Stimulated activated naive B cell treated with anti-CD40 and anti-IgM and Interleukin-4, amounts not matched to agents 10 μg/mL and 1 μg/mL and 100 μg/mL, for 72 hours (primary cell): ENCODE results near the gene CCM2.

Experiments
- ATAC-seq, 2 donors: fragments of 150-1000 bp; cut with Tn5 transposase; replicated peaks; 2 replicates each; pipeline ENCODE4 v1.10.0; 2021; ENCODE audit warnings: moderate library complexity in 1 of 2
- DNase-seq: peaks from one replicate; pipeline ENCODE4 v3.0.0; 2021
- H3K27ac Mint-ChIP-seq: one replicate; pipeline ENCODE4 v1.8.0; 2022; ENCODE audit warnings: mild to moderate bottlenecking, mixed read lengths
- H3K27me3 Mint-ChIP-seq, 2 donors: one replicate each; pipeline ENCODE4 v1.8.0; 2022; ENCODE audit warnings: mixed read lengths in 2 of 2
- H3K36me3 Mint-ChIP-seq, 2 donors: one replicate each; pipeline ENCODE4 v1.8.0; 2022; ENCODE audit warnings: mixed read lengths in 2 of 2, mild to moderate bottlenecking in 1 of 2
- H3K4me1 Mint-ChIP-seq, 2 donors: one replicate each; pipeline ENCODE4 v1.8.0; 2022; ENCODE audit warnings: mixed read lengths in 2 of 2, mild to moderate bottlenecking in 1 of 2
- H3K4me3 Mint-ChIP-seq, 2 donors: one replicate each; pipeline ENCODE4 v1.8.0; 2022; ENCODE audit warnings: mild to moderate bottlenecking in 2 of 2, mixed read lengths in 2 of 2, moderate library complexity in 1 of 2
- H3K9me3 Mint-ChIP-seq, 2 donors: one replicate each; pipeline ENCODE4 v1.8.0; 2022; ENCODE audit warnings: mixed read lengths in 2 of 2, mild to moderate bottlenecking in 1 of 2

Gene CCM2

DNA sequence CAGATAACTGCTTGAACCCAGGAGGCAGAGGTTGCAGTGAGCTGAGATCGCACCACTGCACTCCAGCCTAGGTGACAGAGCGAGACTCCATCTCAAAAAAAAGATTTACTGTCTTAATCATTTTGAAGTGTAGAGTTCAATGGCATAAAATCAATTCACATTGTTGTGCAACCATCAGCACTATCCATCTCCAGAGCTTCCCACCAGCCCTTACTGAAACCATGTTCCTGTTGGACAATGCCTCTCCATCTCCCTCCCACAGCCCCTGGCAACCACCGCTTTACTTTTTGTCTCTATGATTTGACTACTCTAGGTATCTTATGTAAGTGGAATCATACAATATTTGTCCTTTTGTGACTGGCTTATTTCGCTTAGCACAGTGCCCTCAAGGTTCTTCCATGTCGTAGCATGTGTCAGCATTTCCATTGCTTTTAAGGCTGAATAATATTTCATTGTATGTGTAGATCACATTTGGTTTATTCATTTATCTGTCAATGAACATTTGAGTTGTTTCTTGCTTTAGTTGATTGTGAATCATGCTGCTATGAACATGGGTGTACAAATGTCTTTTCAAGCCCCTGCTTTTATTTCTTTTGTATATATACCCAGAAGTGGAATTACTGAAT, 55.7 kb downstream of the CCM2 start:
- Mint-ChIP-seq H3K4me1 (peaks cover 45 to 78% of the 10 kb centered on the region in 2 donors), H3K4me3 (no peak overlapping the region), H3K27me3 (no peaks in the 10 kb centered on the region), H3K9me3 (no peaks in the 10 kb centered on the region), H3K36me3 (peaks cover 46 to 60% of the 10 kb centered on the region in 2 donors), H3K27ac (no peak overlapping the region)
- ATAC-seq (no peak), DNase-seq (no peak)

DNA sequence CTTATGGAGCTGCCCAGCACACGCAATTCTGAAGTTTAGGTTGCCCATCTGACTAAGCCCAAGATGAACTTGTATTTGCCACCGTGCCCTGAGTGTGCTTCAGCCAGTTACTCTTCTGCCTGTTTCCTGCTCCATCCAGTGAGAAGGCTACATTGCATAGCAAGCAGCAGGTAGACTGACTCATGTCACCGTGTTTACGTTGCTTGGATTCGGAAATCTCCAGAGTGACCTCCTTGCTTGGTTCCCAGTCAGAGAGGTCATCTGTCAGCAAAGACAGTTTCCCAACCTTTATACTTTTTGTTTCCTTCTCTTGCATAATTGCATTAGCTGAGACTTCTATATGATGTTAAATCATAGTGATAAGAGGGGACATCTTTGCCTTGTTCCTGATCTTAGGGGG, 57.9 kb downstream of the CCM2 start:
- peak overlapping the region; percentile 17 for H3K27ac Mint-ChIP-seq
- peaks cover 53 to 69% of the 10 kb centered on the region in 2 donors for H3K36me3 Mint-ChIP-seq
- no peaks in the 10 kb centered on the region for H3K27me3 Mint-ChIP-seq
- no peak overlapping the region for H3K4me3 Mint-ChIP-seq
- H3K4me1 Mint-ChIP-seq, result peaks cover 53 to 79% of the 10 kb centered on the region in 2 donors
- DNase-seq, result no peak
- no peak for ATAC-seq
- H3K9me3 Mint-ChIP-seq, result no peaks in the 10 kb centered on the region

DNA sequence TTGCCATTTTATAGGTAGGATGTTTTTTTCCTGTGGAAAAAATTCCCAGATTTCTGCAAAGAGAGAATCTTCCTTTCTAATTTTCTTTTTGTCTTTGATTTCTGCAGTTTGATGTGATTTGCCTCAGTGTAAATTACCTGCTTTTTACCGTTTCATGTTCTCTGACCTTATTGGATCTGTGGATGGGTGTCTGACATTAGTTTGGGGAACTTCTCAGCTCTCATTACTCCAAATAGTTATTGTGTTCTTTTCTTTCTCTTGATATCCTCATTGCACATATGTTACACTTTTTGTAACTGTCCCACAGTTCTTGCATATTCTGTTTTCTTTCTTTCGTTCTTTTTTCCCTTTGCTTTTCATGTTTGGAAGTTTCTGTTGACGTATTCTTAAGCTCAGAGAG, 60.3 kb downstream of the CCM2 start:
- Mint-ChIP-seq H3K36me3 (peaks cover 62 to 75% of the 10 kb centered on the region in 2 donors), H3K27ac (peak overlapping the region; percentile 57), H3K9me3 (peaks cover 0 to 2% of the 10 kb centered on the region in 2 donors), H3K4me3 (peak overlapping the region in 1 of 2 donors; percentile 0), H3K4me1 (peaks cover 53 to 80% of the 10 kb centered on the region in 2 donors), H3K27me3 (no peaks in the 10 kb centered on the region)
- no peak for ATAC-seq
- DNase-seq, result no peak

DNA sequence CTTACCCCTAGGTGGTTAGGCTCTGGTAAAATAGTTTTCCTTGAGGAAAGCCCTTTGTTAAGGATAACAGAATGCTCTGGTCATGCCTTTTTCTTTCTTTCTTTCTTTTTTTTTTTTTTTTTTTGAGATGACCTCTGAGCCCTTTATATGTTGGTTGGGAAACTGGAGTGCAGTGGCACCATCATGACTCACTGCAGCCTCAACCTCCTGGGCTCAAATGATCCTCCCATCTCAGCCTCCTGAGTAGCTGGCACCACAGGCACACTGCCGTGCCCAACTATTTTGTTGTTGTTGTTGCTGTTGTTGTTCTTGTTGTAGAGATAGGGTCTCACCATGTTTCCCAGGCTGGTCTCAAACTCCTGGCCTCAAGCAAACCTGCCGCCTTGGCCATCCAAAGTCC, 61.4 kb downstream of the CCM2 start:
- Mint-ChIP-seq H3K4me3 (peak overlapping the region; percentile 45 to 52), H3K4me1 (peaks cover 50 to 81% of the 10 kb centered on the region in 2 donors), H3K9me3 (peaks cover 0 to 2% of the 10 kb centered on the region in 2 donors), H3K27me3 (no peaks in the 10 kb centered on the region), H3K27ac (peak overlapping the region; percentile 96), H3K36me3 (peaks cover 59 to 76% of the 10 kb centered on the region in 2 donors)
- ATAC-seq (no peak), DNase-seq (no peak)

DNA sequence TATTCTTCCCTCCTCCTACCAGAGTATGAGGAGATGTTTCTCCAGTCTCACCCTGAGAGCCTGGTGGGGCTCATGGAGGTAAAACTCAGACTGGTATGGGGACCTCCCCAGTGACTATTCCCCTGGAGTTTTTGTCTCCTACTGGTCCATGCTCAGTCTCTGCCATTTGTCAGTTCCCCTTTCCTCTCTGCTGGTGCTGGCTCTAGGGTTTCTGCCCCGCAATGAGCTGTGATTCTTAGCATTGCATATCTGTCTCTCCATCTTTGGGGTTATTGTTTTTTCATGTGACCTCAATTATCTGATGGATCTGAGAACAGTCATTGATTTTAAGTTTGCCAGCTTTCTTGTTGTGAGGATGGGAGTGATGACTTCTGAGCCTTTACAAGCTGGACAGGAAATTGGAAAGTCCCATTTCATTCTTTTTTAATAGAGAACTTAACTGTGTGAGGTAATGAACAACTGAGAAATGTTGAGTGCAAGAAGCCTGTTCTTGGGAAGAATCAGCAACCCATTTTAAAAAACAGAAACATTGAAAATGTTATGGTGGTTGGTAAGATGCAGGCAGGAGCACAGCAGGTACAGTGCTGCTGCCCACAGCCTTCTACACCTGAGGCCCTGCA, 61.9 kb downstream of the CCM2 start:
- DNase-seq, result no peak
- ATAC-seq, result peak; percentile 61
- H3K9me3 Mint-ChIP-seq, result peaks cover 0 to 2% of the 10 kb centered on the region in 2 donors
- H3K36me3 Mint-ChIP-seq, result peaks cover 61 to 82% of the 10 kb centered on the region in 2 donors
- H3K27ac Mint-ChIP-seq, result peak overlapping the region; percentile 96
- H3K27me3 Mint-ChIP-seq, result no peaks in the 10 kb centered on the region
- peaks cover 52 to 82% of the 10 kb centered on the region in 2 donors for H3K4me1 Mint-ChIP-seq
- peak overlapping the region; percentile 45 to 52 for H3K4me3 Mint-ChIP-seq

DNA sequence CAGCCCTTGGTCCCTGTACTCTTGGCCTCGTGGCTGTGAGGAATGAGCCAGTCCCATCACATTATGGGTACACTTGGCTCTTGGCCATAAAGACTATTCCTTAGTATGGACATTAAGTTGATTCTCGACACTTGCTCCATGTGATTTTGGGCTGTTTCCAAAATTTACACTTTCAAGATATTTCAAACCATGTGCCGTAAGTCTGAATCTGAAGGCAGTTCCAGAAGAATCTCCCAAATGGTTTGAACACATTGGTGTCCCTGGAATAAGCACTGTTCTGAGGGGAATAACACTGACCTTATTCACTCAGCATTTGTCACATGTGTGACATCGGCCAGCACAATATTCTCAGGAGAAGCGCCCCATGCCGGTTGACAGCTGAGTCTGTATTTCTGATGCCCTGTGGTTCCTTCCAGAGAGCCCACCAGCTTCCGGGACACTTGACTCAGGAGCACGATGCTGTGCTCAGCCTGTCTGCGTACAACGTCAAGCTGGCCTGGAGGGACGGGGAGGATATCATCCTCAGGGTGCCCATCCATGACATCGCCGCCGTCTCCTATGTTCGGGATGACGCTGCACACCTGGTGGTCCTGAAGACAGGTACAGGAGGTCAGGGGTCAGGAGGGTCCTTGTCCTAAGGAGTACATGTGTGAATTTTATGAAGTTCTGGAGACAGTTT, 64.2 kb downstream of the CCM2 start:
- H3K9me3 Mint-ChIP-seq, result peaks cover 0 to 2% of the 10 kb centered on the region in 2 donors
- peaks cover 49 to 79% of the 10 kb centered on the region in 2 donors for H3K4me1 Mint-ChIP-seq
- peak overlapping the region; percentile 96 for H3K27ac Mint-ChIP-seq
- no peaks in the 10 kb centered on the region for H3K27me3 Mint-ChIP-seq
- peak overlapping the region in 1 of 2 donors; percentile 31 for H3K4me3 Mint-ChIP-seq
- no peak for ATAC-seq
- no peak for DNase-seq
- H3K36me3 Mint-ChIP-seq, result peaks cover 57 to 83% of the 10 kb centered on the region in 2 donors

DNA sequence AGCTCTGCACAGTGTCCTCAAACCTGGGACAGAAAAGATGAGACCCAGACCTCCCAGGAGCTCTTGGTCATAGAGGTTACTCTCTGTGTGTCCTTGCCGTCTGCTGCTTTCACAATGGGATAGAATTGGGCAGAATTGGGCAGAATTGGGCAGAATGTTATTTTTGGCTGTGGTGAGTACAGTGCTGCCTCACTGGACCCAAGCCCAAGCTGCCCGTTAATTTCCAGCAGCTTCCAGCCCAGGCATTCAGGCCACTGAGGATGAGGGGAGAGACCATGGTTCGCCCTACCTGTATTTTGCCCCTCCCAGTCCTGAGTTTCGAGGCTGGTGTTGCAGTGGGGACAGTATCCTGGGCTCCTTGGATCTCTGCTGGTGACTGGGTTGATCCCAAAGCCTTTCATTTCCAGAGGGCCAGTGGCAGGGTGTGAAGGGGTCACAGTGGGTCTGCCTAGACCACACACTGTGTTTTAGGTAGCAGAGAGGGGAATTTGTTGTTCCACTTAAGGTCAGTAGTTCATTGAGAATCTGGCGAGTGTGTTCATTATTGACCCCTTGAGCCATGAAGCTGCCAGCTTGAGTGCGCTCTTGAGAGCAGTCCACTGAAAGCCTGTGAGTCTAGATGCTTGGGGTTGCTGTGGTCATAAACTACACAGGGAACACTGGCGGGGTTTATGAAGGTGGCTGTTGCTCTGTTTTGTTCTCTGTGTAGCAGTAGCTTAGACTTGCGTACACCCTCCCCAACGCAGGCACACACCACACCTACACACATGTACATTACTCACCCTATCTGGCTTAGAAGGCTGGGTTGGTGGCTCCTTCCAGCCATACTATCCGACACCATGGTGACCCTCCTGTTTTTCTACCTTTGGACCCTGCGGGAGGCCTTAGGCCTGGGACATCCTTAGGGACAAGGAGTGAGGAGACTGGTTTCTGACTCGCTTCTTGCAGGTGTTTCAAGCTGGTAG, 65.3 kb downstream of the CCM2 start:
- Mint-ChIP-seq H3K27ac (peak overlapping the region; percentile 67), H3K27me3 (no peaks in the 10 kb centered on the region), H3K4me1 (peaks cover 48 to 82% of the 10 kb centered on the region in 2 donors), H3K9me3 (peaks cover 0 to 2% of the 10 kb centered on the region in 2 donors), H3K4me3 (no peak overlapping the region), H3K36me3 (peaks cover 63 to 90% of the 10 kb centered on the region in 2 donors)
- no peak for DNase-seq
- no peak for ATAC-seq

DNA sequence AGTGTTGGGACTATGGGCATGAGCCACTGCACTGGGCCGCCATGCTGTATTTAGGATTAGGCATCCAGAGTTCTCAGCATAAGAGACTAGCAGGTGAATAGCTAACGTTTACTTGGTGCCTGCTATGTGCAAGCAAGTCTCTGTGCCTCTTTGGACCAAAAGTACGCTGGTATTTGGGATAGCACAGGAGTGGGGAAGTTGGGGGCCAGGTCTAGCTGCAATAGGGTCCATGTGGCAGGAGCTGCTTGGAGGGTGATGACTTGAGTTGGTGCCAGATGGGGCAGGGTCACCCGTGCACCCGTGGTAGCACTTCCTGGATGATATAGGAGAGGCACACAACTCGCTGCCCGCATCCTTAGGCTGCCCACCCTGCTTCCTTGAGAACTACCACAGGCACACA, 66.4 kb downstream of the CCM2 start:
- no peaks in the 10 kb centered on the region for H3K27me3 Mint-ChIP-seq
- H3K4me3 Mint-ChIP-seq, result no peak overlapping the region
- peak overlapping the region; percentile 65 for H3K27ac Mint-ChIP-seq
- peaks cover 59 to 82% of the 10 kb centered on the region in 2 donors for H3K36me3 Mint-ChIP-seq
- H3K9me3 Mint-ChIP-seq, result peaks cover 0 to 2% of the 10 kb centered on the region in 2 donors
- DNase-seq (no peak), ATAC-seq (no peak)
- peaks cover 39 to 71% of the 10 kb centered on the region in 2 donors for H3K4me1 Mint-ChIP-seq

DNA sequence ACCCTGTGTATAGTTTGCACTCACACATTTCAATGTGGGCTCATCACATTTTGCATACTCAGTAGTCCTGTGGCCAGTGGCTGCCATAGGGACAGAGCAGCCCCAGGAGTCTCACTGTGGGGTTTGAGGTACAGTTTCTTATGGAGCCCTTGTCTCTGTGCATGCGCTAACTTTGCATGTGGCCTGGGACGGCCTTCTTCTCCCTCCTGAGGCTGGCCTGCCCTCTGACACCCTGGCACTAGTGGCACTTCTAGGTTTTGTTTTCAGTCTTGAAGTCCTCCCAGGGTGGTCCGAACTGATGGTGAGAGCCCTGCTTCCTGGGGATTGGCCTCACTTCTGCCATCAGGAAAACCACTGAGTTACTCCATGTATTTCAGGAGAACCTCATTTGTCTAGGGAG, 67.6 kb downstream of the CCM2 start:
- DNase-seq (no peak), ATAC-seq (no peak)
- H3K4me3 Mint-ChIP-seq, result no peak overlapping the region
- H3K27me3 Mint-ChIP-seq, result no peaks in the 10 kb centered on the region
- no peak overlapping the region for H3K27ac Mint-ChIP-seq
- H3K9me3 Mint-ChIP-seq, result peaks cover 0 to 2% of the 10 kb centered on the region in 2 donors
- H3K4me1 Mint-ChIP-seq, result peaks cover 29 to 59% of the 10 kb centered on the region in 2 donors
- H3K36me3 Mint-ChIP-seq, result peaks cover 51 to 78% of the 10 kb centered on the region in 2 donors

DNA sequence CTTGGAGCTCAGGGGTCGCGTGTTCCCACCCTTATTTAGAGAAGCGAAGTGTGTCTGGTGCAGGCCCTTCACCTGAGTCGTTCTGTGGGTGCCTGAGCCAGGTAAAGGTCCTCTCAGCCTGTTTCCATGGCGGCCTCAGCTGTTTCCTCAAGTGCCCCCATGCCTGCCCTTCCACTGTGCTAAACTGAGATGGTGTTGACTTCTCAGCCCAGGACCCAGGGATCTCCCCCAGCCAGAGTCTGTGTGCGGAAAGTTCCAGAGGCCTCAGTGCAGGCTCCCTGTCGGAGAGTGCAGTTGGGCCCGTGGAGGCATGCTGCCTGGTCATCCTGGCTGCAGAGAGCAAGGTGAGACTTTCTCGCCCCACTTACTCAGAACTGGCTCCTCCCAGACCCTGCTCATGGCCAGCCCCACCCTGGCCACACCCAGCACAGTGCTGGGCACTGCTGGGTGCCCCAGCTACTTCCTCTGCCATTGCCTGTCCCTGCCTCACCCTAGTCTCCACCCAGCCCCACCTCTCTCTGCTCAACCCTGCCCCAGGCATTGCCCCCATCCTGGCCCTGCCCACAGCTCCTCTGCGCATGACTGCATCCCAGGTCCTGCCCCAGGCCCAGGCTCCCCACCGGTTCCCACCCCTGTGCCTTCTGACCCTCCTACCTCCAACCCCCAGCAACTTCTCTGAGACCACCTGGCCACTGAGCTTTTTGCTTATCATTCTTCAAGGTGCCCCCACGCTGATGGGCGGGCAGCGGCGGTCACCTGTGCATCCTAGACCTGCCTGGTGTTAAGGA, 68.4 kb downstream of the CCM2 start:
- Mint-ChIP-seq H3K27ac (peak overlapping the region; percentile 69), H3K9me3 (no peaks in the 10 kb centered on the region), H3K27me3 (no peaks in the 10 kb centered on the region), H3K4me1 (peaks cover 31 to 56% of the 10 kb centered on the region in 2 donors), H3K4me3 (peak overlapping the region in 1 of 2 donors; percentile 17), H3K36me3 (peaks cover 51 to 79% of the 10 kb centered on the region in 2 donors)
- no peak for ATAC-seq
- no peak for DNase-seq

DNA sequence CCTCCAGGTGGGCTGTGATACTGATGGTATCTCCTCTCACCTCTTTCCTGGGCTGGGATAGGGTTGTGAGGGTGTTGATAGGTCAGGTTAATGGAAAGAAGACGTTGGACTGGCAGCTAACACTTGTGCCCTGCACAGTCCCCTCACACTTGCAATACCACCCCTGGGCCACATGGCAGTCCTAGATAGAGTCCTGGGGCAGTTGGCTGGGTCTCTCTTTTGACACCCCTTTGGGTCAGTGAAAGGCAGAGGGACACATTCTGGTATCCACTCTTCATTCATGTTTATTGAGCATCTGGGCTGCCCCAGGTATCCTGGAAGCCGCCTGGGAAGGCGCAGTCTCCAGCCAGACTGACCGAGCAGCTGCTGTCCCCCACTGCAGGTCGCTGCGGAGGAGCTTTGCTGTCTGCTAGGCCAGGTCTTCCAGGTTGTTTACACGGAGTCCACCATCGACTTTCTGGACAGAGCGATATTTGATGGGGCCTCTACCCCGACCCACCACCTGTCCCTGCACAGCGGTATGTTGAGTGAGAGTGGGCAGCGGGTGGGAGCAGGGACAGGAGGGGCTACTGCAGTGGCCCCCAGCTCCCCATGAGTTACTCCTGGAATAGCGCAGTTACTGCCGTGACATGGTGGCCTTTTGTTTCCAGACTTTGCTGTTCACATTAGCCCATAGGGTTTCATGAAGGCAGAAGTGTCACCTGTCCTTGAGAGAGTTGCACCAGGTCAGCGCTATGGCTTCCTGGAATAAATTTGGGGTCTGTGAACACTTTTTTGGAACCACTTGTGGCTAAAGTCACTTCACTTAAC, 69.6 kb downstream of the CCM2 start:
- Mint-ChIP-seq H3K9me3 (no peaks in the 10 kb centered on the region), H3K27ac (peak overlapping the region; percentile 81), H3K4me3 (no peak overlapping the region), H3K36me3 (peaks cover 47 to 79% of the 10 kb centered on the region in 2 donors), H3K4me1 (peaks cover 22 to 50% of the 10 kb centered on the region in 2 donors), H3K27me3 (no peaks in the 10 kb centered on the region)
- DNase-seq, result no peak
- peak in 1 of 2 donors; percentile 44 for ATAC-seq

DNA sequence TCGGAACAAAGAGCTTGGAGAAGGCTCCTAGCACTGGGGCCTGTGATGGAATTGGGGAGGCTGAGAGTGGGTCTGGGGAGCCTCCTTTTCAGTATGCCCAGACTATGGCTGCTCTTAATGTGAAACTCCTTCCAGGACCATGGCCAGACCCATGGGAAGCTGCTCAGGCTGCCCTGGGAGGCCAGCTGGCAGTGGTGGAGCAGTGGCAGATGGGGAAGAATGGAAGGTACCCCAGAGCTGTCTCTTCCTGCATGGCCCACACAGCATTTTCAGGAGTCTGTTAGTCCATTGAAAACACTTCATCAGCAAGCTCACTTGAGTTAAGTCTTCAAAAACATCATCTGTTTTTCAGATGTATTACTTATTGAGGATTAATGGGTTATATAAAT, 70.2 kb downstream of the CCM2 start:
- Mint-ChIP-seq H3K27me3 (no peaks in the 10 kb centered on the region), H3K36me3 (peaks cover 48 to 76% of the 10 kb centered on the region in 2 donors), H3K4me3 (no peak overlapping the region), H3K27ac (no peak overlapping the region), H3K4me1 (peaks cover 22 to 47% of the 10 kb centered on the region in 2 donors), H3K9me3 (no peaks in the 10 kb centered on the region)
- DNase-seq, result no peak
- no peak for ATAC-seq
